Measurements from ENCODE around the gene FGF1.

The FGF1 gene

DNA sequence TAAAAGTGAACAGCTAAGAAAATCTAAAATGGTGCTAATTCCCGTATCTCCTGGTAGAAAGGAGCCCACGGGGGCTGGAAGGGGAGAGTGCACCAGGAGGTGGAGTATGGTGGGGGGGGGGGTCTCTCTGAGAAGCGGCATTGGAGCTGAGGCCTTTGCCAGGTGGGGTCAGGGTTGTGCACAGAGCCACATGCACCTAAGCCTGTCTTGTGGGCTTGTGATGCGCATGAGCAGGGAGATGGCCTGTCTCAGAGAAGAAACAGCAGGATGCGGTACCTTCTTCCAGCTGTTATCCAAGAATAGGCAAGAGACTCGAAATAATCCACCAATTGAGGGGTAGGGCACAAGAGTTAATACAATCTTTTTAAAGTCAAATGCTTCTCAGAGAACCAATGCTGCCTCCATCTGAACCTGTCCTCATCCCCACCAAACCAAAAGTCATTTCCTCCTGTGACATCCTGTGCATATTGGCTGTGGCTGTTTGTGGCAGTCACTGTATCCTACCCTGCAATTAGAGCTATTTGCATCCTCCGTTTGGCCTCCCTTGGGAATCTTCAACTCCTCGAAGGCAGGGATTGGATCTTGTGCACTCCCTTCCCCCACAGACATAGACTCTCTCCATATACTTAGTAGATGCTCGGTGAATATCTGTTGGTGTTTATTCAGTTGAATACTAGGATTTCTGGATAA lies 45.4 kb downstream of the FGF1 start:
- DNase-seq: no peak

DNA sequence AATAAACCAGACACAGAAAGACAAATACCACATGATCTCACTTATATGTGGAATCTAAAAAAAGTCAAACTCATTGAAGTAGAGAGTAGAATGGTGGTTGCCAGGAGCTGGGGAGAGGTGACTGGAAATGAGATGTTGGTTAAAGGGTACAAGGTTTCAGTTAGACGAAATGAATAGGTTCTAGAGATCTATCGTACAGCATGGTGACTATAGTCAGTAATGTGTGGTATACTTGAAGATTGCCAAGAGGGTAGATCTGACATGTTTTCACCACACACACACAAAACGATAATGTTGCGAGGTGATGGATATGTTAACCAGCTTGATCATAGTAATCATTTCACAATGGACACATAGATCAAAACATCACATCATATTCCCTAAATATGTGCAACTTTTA lies 46.4 kb downstream of the FGF1 start:
- peak; percentile 51 for DNase-seq

DNA sequence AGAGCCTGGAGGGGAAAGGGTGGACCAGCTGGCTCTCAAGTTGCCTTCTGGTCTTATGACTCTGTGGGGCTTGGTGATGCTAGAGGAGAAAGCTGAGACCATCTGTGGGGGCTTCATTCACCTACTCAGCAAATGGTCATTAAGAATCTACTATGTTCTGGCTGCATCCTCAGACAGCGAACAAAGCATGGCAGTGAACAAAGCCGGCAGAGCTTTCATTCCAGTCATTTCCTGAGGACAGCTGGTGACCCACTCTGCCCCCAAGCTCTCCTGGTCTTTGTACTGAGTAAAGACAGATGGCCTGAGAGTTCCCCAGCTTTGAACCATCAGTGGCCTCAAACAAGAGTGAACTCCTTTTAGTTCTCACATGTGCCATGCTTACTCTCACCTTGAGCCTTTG lies 48.0 kb downstream of the FGF1 start:
- DNase-seq: no peak

DNA sequence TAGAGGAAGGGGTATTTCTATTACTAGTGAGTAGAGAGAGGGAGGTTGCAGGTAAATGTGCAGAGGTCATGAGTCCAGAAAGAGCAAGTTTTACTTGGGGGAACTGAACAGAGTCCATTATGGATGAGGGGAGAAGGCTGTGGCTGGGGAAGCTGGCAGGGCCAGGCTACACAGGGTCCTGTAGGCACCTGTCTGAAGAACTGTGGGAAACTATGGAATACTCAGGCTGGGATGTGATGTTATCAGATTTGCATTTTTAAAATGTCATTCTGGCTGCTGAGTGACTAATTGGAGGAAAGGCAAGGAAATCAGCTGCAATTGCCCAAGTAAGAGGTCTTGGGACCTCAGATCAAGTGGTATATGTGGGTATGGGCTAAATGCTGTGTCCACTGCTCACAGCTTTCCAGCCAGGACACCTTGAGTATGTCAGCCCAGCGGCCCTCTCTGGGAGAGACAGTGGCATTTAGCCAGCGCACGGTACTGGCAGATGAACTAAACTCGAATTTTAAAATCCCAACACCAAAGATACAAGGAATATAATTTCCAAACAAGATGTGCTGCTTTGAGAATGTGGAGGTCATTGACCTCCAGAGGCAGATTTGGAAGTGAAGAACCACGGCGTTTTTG lies 49.1 kb downstream of the FGF1 start:
- DNase-seq: no peak

DNA sequence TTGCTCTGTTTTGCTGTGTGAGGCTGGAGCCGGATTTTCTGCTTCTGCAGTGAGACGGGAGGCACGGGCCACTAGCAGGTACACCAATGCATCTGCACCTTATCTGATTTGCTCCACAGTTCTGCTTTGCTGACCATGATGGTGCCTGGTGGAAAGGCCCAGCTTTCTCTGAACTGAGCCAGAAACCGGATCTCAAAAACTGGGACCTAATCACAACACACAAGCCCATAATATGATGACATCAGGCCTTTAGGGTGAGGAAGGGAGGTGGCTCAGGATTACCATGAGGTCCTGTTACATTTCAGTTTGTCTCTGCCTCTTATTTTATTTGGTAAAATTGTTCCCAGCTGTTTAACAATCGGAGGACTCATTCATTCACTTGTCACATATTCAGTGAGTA lies 49.8 kb downstream of the FGF1 start:
- no peak for DNase-seq

DNA sequence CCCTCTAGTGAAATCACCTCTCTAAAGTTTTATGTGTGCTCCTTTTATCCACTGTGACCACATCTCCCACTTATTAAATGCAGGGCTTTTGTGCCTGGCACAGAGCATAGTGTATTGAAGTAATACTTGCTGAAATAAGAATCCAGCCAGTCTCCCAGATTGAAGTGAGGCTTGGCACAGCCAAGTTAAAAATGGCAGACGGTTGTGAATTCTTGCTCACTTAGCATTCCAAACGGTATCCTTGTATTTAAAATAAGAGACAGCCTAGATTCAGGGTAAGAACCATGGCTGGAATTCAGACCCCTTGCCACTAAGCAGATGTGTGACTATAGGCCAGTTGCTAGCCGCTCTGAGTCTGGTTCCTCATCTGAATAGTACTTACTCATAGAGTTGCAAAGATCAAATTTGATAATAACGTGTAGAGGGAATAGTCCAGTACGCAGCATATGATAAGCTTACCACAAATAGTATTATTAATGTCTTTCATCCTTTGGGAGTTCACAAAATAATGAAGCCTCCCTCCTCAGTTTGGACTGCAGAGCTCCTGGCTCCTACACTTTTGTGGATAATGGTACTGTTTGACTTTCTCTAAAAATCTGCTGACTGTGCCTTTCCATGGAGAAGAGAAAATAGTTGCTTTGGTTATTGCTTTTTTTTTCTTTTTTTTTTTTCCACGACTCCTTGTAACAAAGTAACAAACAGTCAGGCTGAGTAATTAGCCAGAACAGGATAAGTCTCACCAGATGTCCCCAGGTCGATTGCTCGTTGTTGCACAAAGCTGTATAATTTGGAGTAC lies 51.5 kb downstream of the FGF1 start:
- no peak for DNase-seq

DNA sequence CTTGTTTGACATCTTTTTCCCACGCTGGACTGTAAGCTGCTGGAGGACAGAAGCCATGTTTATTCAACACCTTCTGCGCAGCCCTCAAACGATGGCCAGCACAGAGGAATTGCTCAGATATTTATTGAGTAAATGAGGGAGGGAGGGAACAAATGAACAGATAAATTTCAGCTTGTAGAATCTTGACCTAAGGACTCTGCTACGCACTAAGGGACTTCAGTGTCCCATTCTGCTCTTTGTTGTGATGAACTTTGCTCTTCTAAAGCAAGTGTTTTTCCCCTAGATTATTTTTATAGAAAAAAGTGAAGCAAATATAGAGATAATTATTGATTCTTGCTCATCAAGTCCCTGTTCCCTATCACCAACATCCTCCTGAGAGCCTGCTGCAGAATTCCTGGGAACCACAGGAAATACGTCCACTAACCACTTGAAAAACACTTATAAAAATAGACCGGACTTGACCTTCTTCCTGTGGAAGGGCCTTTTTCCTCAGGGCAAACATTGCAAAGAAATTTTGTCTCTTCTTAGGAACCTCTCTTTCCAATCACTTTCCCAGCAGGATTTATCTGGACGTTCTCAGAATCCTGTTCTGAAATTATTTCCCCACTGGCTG lies 54.9 kb downstream of the FGF1 start:
- DNase-seq: no peak

DNA sequence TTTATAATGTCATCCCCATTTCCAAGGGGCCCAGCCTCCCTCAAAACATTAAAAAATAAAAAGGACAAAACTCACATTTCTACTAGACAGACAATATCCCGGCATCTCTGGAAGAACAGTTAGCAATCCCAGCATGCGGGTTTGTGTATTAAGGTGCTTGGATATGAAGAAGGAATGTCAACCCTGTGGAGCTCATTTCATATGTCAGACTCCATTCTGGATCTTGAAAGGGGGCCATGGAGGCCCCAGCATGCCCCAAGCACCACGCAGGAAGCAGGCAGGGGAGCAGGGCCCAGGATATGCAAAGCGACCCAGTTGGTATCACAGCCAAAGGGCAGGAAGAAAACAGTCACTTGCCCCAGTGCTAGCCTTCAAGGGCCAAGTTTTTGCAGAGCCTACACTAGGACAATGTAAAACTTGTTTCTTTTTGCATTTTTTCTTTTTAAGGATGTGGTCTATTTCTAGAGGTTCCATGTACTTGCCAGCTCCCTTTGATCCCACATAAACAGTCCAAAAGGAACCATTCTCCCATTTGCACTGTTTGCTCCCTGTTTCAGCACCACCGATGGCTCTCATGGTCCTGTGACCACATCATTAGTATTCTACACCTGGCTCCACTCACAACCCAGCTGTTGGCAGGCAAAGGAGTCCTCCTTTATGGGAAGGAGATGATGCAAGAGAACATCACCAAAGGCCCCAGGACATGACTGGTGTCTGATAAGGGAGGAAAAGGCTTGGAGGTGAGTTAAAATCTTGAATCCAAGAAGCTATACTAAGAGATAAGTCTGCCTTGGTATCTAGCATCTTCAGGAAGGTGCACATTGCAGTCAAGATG lies 58.3 kb downstream of the FGF1 start:
- no peak for DNase-seq

DNA sequence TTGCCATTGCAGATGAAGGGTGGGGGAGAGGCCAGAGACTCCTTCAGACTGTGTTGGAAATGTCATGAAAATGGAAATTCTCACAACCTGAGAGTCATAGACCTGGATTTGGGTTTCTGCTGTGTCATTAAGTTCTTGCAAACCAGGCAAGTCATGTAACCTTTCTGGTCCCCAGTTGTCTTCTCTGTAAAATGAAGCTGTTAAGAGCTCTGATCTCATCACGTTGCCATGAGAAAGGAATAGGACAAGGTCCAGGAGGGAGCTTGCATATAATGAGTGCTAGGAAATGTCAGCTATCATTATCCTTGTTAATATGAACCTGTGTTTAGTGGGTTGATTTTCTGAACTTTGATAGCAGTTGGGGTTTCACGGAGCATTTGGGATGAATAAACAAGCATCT lies 59.1 kb downstream of the FGF1 start:
- DNase-seq: no peak

DNA sequence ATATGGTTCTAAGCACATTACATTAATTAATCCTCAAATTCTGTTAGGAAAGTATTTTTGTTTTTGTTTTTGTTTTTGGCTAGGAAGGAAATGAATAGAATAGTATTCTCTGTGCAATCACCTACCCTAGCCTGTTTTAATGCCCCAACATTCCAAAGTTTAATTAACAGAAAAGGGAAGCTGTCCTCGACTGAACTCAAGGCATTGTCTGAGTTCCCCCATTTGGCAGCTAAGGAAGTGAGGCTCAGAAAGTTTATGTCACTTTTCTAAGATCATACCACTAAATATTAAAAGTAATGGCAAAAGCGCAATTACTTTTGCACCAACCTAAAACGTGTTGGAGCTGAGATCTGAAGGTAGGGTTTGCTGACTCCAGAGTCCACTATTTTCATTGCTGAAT lies 59.8 kb downstream of the FGF1 start:
- DNase-seq: no peak

DNA sequence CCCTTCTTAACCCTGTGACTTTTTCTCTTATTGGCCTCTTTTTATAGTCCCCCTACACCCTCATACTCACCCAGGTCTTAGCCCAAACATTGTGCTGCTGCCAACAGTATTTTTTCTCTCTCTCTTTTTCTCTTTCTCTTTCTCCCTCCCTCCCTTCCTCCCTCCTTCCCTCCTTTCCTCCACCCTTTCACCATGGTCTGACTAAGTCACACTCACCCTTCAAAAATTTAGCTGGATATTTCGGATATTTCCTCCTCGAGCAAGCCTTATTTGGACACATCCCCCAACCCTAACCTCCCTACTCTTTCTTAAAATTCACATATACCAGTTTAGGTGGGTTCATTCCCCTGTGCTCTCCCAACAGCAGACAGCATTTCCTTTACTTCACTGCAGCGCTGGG lies 64.7 kb downstream of the FGF1 start:
- no peak for DNase-seq

DNA sequence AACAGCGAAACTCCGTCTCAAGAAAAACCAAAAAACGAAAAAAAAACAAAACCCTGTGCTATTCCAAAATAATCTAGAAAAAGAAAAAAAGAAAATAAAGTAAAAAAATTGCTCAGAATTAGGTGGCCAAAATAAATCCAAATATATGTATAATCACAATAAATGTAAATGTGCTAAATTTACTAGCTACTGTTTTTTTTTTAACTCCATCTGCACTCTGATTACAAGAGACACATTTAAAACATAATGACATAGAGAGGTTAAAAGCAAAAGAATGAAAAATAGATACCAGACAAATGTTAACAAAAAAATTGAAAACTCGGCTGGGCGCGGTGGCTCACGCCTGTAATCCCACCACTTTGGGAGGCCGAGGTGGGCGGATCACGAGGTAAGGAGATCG lies 66.1 kb downstream of the FGF1 start:
- DNase-seq: no peak

DNA sequence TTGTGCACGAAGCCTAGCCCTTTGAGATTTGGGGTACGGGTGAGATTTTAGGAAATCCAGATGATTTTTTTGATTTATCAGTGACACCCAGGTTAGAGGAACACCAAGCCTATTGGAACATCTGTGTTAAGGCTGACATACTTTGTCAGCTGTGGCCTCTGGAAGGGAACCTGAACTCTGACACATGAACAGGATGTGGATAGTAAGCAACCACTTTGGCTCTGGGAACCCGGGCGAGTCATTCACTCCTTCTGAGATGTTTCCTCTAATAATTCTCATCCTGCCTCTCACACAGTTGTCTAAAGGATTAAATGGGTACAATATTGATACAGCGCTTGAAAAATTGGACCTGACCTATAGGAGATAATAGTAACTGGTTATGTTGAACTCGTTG lies 67.8 kb downstream of the FGF1 start:
- DNase-seq: peak; percentile 70

DNA sequence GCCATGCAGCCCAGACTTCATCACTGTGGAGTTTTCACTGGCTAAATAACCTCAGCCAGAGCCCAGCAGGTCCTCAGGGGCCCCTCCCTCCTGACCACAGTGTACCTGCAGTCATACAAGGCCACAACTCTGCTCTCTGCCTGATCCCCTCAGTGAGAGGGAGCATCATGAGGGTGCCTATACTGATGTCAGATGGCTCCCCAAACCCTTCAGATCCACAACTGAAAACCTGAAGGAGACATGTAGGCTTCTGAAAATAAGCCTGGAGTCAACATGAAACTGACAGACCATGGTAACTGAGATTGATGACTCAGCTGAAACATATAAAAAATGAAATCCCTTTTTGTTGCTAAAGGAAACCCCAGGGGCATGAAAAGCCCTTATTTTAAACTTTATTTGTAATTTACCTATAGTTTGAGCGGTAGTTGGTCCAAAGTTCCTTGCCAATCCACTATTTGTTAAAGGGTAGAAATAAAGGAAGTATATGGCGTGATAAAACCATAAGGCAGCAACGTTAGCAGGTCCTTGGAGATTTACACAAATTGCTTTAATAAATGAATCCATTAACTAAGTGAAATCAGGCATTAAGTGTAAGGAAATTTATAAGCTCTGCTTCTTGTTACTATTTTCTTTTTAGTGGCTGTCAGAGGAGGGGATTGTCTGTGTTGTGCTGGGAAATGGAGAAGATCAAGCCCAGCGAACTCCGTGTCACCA lies 68.3 kb downstream of the FGF1 start:
- DNase-seq: peak; percentile 74

DNA sequence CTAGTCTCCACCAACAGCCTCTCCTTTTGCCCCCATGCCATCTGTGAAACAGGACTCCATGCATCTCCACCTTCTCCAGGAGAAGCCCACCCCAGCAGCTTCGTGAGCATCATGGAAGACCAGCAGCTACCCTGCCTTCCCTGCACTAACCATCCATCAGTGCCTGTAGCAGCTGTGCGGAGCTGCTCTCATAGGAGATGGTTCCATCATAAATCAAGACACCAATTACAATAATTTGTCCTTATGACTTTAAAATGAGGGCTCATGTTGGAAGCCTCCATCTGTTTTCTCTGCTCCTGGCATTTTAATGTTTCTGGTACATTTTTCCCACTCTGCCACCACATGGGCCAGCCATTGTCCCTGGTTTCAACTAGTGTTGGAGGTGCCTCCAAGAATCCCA lies 69.9 kb downstream of the FGF1 start:
- DNase-seq: no peak

DNA sequence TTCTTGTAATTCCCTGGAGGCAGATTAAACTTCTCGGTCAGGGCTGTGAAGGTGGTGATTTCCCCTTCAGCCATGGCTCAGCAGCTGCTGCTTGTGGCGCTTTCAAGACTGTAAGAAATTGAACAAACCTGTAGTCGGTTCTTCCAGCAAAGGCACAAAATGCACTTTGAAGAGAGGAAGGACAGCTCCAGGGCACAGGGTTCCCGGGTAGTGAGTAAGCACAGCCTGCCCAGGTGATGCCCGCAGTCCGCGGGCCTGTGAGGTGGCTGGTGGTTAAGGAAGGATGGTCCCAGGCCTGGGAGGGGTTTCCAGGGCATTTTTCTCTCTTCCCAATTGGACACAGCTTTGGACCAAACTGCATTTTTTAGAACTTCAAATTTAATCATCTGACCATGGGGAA lies 71.8 kb downstream of the FGF1 start:
- no peak for DNase-seq

DNA sequence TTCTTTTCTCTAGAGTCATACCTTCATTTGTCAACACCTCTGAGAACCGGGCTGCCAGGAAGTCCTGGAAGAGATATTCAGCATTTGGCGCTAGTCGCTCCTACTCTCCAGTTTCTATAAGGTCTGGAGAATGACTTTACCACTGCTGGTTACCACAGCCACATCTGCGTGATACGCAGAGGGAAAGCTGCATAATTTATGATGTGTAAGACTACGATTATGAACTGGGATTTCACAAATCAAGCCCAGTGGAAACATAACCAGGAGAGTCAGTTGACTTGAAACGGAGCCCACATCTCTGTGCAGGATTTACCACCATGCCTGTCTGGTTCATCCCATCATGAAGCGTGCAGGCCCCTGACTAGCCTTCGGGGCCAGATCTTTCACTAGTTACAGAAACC lies 72.6 kb downstream of the FGF1 start:
- no peak for DNase-seq

DNA sequence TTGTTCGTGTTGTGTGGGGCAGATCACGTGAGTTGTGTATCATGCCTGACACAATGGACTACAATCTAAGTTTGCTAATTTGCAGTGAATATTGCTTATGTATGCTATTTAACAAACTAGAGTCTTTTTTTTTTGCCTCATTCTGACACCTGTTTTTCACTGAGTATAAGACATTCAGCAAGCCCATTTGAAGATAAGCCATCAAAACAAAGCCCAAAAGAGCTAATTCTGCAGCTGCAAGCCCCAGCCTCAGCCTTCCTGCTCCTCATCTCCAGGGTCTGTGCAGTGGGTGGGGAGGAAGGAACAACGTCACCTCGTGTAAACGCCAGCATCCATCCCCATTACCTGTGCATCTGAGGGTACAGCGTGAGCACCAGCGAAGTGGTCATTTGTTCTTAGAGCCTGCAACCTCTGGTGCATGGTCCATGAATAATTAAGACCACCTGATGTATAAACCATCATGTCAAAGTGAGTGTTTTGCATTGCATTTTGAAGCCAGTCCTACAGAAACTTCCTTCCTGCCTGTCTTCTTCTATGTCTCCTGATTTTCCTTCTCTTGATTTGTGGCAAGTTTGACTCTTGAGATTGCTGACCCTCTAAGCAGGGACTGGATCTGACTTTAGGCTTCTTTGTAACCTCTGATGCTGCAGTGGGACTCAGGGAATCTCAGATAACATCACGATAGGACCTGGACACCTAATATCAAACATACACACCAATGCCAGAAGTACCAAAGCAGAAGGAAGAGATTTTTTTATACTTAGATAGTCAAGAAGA lies 73.2 kb downstream of the FGF1 start:
- DNase-seq: no peak

DNA sequence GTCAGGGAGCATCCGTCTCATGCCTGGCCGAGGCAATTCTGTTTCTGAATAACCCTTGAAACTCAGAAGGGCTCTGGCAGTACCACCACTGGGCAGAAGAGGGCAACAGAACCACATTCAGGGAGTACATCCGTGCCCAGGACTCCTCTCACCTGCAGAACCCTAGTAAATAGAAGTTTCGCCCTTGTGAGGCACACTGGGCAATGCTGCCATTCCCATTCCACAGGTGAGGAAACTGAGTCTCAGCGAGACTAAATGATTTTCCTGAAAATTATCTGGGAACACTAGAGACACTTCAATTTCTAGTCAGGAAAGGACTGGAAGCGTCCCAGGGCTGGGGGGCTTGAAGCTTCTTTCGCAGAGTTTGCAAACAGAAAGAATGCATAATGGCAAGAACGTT lies 74.7 kb downstream of the FGF1 start:
- DNase-seq: peak; percentile 81

DNA sequence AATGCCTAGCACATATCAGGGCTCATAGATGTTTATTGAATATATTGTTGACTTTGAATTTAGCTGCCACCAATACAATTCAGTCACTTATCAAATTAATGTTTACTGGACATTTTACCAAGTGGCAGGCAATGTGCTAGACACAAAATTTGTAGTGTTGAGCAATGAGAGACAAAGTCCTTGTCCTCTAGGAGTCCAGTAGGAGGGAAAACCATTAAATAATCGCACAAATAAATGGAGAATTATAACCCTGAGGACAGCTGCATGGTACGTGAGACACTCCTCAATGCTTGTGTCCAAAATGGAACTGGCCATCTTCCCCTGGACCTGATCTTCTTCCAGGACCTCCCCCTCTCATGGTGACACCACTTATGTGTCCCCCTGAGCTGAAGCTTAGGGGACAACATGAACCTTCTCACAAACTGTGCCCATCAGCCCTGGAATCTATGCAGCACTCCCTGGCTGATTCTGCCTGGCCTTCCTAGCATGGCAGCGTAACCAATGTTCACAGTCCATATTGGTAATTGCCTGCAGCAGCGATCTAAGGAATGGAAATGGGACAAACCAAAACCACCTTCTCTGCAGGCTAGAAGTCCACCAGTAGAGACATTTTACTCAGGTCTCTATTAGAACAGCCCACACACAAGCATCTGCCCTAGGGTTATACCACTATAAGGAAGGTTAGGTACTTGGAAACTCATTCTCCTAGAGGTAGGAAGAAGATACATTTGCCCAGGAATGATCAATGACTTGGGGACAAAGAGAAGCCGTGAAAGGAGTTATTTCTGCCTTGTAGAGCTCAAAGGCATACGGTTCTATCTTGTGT lies 75.5 kb downstream of the FGF1 start:
- no peak for DNase-seq

DNA sequence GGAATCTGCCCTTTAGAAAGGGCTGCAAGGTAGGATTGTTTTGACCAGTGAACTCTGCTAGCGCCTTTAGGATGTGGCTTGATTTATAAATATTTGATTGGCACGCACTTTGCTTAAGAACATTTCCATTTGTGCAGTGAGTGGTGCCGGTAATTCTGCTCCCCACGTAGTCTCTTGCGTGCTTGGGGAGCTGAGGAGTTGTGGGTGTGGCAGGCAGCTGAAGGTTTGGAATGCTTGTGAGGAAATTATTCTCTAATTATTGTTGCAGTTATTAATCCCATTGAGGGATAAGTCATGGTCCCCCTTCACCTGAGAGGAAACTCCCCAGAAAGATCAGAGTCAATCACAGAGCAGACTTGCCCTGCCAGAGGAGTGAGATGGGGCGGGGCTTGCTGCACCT lies 76.7 kb downstream of the FGF1 start:
- no peak for DNase-seq
